Measurements from ENCODE around the gene GCSAML.
"Not testable (repeated sequence)": the region's sequence is repeated elsewhere in the genome, so short reads cannot be mapped to it uniquely, and the experiment has no call there.

Gene GCSAML

GRCh38 chr1:247548769-247549182 lies at the start of gene GCSAML:
Gene GCSAML (plus strand): TSS chr1:247549134. CDS start chr1:247549192, 58 bp downstream.
- DNase-seq, result no peak

DNA sequence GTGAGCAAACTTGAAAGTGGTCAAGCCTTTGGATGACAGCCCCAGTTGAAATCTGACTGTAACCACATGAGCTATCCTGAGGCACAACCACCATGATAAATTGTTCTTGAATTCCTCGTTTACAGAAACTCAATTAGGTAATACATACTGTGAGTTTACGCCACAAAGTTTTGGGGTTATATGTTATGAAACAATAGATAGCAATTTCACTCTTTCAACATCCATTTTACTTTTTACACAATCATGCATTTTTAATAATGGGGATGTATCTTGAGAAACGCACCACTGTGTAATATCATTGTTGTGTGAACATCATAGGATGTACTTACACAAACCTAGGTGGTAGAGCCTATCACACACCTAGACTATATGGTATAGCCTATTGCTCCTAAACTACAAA lies 48.1 kb upstream of the GCSAML start:
- DNase-seq, result no peak

DNA sequence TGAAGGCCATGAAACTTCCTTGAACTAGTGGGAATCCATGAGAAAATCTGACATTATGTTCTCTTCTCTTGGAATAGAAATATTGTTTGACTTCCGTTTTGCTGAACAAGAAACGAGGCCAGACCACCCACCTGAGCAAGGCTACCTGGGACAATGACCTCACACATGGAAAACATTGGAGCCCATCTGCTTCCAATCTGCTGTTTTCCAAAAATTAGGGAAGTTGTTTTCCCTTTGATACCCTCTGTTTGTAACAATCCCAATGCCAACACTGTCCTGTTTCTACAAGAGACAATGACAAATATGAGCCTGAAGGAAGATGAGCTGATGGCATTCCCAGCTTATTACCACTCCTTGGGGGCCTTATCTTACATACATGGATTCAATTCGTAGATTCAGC lies 42.1 kb upstream of the GCSAML start:
- DNase-seq, result no peak

DNA sequence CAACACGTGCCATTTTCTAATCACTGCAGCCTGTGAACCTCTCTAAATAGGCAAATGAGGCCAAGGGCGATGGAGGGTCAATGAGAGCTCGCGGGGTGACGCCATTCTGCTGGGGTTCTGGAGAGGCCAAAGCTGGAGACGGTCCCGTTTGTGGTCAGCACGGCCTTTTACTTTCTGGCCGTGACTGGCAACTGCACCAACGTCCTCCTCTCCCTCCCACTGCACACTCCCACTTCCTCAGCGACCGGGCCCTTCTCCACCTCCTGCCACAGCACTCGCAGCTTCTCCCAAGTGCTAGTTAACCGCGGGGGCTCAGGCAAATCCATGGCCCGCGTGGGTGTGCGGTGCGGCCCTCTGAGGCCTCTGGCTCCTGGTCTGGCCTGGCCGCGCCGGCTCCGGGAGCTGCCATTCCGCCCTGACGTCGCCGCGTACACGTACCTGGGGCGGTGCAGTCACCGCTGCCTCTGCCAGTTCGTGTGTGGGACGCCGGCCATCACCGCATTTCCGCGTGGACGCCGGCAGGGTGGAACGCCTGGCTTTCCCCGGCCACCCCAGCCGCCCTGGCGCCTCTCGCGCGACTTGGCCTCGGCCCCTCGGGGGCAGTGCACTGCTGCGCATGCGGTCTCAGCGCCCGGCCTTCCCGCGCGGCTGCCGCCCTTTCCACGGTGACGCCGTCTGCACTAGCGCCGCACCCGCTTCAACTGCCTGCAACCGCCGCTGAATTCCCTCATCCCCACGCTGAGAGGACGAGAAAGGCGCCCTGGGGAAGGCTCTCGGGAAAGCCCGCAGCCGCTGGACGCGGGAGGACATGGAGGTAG lies 30.9 kb upstream of the GCSAML start:
- DNase-seq, result no peak

GRCh38 chr1:247518613-247518891 lies 30.4 kb upstream of the GCSAML start:
- no peak for DNase-seq

DNA sequence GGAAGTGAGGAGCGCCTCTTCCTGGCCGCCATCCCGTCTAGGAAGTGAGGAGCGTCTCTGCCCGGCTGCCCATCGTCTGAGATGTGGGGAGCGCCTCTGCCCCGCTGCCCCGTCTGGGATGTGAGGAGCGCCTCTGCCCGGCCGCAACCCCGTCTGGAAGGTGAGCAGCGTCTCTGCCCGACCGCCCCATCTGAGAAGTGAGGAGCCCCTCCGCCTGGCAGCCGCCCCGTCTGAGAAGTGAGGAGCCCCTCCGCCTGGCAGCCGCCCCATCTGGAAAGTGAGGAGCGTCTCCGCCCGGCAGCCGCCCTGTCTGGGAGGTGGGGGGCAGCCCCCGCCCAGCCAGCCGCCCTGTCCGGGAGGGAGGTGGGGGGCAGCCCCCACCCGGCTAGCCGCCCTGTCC lies 27.0 kb upstream of the GCSAML start:
- not testable (repeated sequence) for DNase-seq

- DNase-seq, result no peak
Measured at GRCh38 chr1:247528812-247529474, 20.0 kb upstream of the GCSAML start.

DNA sequence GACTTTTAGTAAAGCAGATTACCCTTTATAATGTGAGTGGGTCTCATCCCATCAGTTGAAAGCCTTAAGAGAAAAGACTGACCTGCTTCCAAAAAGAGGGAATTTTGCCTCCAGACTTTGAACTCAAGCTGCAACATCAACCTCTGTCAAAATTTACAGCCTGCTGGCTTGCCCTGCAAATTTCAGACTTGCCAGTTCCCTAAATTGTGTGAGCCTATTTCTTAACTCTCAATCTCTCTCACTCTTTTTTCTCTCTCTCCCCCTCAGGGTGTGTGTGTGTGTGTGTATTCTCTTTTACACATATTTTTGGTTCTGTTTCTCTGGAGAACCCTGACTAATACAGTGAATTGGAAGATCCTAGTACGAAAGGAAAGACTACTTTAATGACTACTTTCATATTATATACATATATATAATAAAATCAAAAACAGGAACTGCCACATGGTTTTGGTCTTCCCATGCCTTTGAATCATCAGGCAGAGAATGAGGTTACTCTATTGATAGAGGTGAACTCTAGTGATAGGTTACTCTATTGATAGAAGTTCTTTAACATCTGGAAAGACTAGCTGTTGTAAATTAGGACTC lies 19.1 kb upstream of the GCSAML start:
- no peak for DNase-seq

DNA sequence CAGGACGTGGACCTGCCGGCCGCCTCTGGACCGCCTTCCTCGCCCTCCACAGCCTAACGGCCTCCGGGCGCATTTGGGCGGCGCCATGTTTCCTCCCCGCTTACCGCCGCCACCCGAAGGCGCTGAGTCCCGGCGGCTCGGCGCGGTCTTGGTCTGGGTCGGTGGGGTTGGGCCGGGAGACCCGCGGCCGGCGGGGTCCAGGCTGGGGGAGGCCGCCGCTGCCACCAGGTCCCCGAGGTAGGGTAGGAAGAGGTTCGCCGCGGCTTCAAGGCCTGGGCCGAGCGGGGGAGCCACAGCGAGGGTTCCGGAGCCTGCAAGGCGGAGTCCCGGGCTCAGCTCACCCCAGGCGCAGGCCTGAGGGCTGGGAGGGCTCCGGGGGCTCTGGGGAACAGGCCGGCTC lies 18.1 kb upstream of the GCSAML start:
- DNase-seq, result no peak

DNA sequence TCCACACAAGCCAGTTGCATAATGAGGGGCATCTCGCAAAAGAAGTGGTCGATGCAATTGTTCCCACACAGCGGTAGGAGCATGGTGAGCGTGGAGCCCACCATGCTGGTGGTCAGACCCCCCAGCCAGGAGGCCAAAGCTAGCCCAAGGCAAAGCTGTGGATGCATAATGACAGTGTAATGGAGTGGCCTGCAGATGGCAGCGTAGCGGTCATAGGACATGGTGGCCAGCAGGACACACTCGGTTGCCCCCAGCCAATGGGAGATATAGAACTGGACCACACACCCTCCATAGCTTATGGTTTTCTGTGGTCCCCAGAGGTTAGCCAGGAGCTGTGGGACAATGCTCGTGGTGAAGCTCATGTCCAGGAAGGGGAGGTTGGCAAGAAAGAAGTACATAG lies 17.0 kb upstream of the GCSAML start:
- no peak for DNase-seq

DNA sequence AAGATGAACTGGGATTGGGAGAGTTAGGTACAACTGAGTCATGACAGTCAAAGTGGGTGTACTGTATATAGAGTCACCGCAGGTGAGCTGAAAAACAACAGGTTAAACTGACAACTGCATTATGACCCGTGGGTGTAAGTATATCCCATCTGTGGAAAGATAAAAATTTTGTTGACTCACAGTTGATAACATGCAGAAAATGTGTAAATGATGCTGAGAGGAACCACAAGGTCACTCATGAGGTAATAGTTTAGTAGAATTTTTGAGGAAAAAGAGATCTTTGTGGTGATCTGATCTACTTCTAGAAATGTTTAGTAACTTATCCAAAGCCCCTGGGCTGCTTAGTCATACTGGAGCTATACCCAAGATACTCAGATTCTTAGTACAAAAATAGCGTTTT lies 13.5 kb upstream of the GCSAML start:
- no peak for DNase-seq

GRCh38 chr1:247536340-247536739 lies 12.6 kb upstream of the GCSAML start, which contains the start of gene OR2C3:
Gene OR2C3 (minus strand): TSS chr1:247536440. CDS start chr1:247532511, 3,929 bp downstream.
- no peak for DNase-seq

DNA sequence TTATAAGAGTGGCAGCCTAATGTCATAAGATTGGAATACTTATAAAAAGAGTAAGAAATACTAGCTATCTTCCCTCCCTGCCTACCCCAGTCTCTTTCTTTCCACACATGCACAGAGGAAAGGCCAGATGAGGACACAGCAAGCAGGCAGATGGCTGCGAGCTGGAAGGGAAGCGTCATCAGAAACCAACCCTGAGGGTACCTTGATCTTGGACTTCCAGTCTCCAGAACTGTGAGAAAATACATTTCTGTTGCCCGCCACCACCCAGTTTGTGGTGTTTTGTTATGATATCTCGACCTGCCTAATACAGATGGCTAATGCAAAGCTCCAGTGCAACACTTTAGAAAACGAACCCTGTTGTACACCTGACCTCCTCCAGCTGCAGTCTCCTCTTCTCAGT lies 10.4 kb upstream of the GCSAML start:
- DNase-seq, result no peak

DNA sequence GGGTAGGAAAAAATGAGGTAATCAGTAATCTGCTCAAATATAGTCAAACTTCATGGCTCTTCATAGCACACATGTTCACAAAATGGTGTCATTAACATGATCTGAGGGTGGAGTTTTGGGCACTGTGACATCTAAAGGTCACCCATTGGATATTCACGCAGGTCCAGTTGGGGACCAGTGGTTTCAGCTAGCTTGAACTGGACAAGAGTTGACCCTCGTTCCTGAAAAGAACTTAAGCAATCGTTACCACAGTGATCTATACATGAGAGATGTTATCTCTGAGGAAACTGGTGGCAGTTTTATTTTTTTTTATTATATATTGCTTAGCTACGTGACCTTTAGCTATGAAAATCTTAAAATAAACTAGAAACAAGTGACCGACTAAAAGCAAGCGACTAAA lies 9.7 kb upstream of the GCSAML start:
- DNase-seq, result no peak

DNA sequence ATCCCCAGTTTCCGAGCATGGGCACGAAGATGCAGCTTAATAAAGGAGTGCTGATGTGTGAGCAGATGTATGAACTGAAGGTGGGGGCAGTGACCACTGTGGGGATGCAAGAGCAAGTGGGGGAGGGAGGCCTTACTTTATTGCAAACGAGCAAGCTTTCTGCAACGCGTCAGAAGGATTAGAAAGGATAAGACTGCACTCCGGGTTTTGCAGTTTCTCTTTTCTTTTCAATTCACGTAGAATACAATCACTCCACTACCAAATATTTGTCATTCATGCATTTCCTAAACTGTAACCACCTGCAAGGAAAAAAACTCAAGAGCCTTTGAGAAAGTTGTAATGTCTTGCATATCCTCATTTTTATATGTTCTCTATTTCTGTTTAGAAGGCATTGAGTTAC lies 8.4 kb upstream of the GCSAML start:
- no peak for DNase-seq

DNA sequence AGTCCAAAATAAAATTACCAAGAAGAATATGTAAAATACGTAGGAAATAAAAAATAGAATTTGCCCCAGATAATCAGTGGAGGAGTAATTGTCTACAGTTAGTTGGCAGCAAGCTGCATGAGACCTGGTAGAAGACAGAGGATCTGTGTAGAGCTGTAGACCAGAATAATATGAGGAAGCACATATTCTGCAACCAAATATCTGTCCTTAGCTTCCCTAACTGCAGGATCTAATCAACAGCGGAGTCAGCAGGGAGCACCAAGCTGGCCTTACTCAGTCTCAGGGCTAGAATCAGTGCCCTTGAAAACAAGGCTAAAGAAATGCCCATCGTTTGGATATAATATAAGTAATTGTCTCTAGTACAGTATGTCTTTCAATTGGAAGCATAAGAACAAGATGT lies 6.1 kb upstream of the GCSAML start:
- DNase-seq, result no peak

DNA sequence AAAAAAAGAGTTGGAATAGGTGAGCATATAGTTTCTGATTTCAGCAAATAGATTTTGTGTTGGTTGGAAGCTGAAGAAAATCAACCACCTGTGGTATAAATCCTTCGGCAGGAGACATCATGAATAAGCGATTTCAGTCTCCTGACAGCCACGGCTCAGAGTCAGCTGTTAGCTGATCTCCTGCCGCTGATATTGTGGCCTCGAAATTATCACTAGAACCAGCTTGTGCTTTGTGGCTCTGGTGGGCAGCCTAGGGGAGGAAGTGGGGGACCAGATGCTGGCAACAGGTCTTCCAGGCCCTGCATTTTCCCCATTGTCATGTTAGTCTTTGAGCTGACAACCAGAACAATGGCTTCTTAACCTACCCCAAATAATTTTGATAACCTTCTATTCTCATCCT lies 842 bp upstream of the GCSAML start:
- DNase-seq, result no peak

GRCh38 chr1:247551721-247552120 lies 2.8 kb downstream of the GCSAML start:
- no peak for DNase-seq

DNA sequence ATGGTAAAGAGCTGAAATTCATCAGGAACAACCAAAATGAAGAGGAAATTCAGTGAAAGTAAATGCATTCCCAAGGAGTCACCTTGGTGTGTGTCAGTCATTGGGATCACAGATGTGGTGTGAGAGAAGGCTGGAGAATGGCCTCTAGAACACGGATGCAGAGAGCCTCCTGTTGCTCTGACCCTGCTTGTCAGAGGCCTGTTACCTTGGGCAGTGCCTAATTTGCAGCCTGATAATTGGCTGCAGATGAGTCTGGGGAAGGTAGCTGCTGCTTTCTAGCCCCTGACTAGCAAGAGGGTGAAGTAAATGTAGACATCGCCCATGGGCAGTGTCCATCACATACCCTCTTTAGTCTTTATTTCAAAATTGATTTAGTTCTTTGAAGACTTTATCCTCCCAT lies 3.3 kb downstream of the GCSAML start:
- no peak for DNase-seq

- DNase-seq, result no peak
Measured at GRCh38 chr1:247557926-247558674, 9.2 kb downstream of the GCSAML start.

GRCh38 chr1:247561711-247562110 lies 12.8 kb downstream of the GCSAML start:
- no peak for DNase-seq

DNA sequence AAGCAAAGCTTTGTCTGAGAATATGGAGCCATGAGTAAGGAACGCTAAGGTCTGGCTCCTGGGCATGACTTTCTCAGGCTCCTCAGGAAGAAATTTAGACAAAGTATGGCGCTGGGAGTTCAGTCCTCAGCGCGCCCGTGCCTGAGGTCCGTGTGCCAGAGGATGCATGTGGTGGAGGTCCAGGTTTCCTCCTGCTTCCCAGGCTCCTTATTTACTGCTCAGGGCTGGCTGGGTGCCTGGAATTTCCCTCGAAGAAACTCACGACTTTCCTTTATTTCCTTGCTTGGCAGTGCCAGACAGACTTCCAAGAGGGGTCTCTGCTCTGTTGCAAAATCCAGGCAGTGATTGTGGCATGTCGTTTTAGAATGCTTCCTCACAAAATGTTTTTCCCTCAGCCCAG lies 13.3 kb downstream of the GCSAML start:
- no peak for DNase-seq

- no peak for DNase-seq
Measured at GRCh38 chr1:247574236-247574635, 25.3 kb downstream of the GCSAML start.

- no peak for DNase-seq
Measured at GRCh38 chr1:247574664-247575063, 25.7 kb downstream of the GCSAML start.
